Muscle of leg (tissue), 11 donors: ENCODE results near the gene RAB33B. TPM values are rescaled to one million over a fixed set of nuclear protein-coding genes. Genes with fewer than 3 reads are reported as not detected.

Source experiments
- DNase-seq: peaks from one replicate; pipeline ENCODE4 v3.0.0; 2013
- H3K27ac ChIP-seq: one replicate; pipeline ENCODE4 v1.5.1; 2013; ENCODE audit warnings: mild to moderate bottlenecking, low read length, control low read depth
- H3K27me3 ChIP-seq: one replicate; pipeline ENCODE4 v1.6.1; 2013; ENCODE audit warnings: low read length; ENCODE audit not compliant: control insufficient read depth, insufficient read depth
- H3K36me3 ChIP-seq: one replicate; pipeline ENCODE4 v1.6.1; 2013; ENCODE audit warnings: low read length; ENCODE audit not compliant: control insufficient read depth, insufficient read depth
- H3K4me1 ChIP-seq: one replicate; pipeline ENCODE4 v1.6.1; 2013; ENCODE audit warnings: low read length; ENCODE audit not compliant: control insufficient read depth, insufficient read depth
- H3K4me3 ChIP-seq: one replicate; pipeline ENCODE4 v1.5.1; 2013; ENCODE audit warnings: low read length, control low read depth
- H3K9me3 ChIP-seq: replicated peaks from 2 replicates; pipeline ENCODE4 v1.6.1; 2013; ENCODE audit warnings: low read depth, low read length; ENCODE audit not compliant: control insufficient read depth
- WGBS: methylation state at CpG from one replicate; pipeline ENCODE4 v1.1.5; 2013; ENCODE audit warnings: missing lambda C conversion rate; ENCODE audit not compliant: insufficient coverage; 5-methylcytosine and 5-hydroxymethylcytosine counted together
- polyA plus RNA-seq, 8 donors: library from polyadenylated mRNA; unstranded; fragments of 120-200 nt; gene quantifications; one replicate each; pipeline versions ENCODE4 v1.2.1 to v1.2.3, GENCODE V29; 2013; ENCODE audit warnings: inconsistent platforms in 1 of 8, low replicate concordance in 1 of 8; ENCODE audit not compliant: insufficient read length in 8 of 8, insufficient read depth in 1 of 8
- total RNA-seq: library from RNA; stranded (reverse); fragments of 120-200 nt; gene quantifications from one replicate; pipeline ENCODE4 v1.2.4, GENCODE V29; 2013

Gene RAB33B
- total and polyA plus RNA-seq, 9 donors: 6.9 to 12.0 (median 9.4) TPM

GRCh38 chr4:139522457-139522856 lies 68.5 kb downstream of the RAB33B start:
- Histone ChIP-seq H3K27me3 (no peaks in the 10 kb centered on the region), H3K36me3 (peaks cover 61% of the 10 kb centered on the region), H3K27ac (peak overlapping the region; percentile 4), H3K9me3 (no peaks in the 10 kb centered on the region), H3K4me3 (no peak overlapping the region), H3K4me1 (peaks cover 14% of the 10 kb centered on the region)
- DNase-seq: peak; percentile 78
- WGBS: 57% methylated on average over 1 of the region's 4 CpGs

GRCh38 chr4:139523076-139523475 lies 69.2 kb downstream of the RAB33B start:
- H3K9me3 ChIP-seq: no peaks in the 10 kb centered on the region
- peaks cover 56% of the 10 kb centered on the region for H3K36me3 ChIP-seq
- H3K27me3 ChIP-seq: no peaks in the 10 kb centered on the region
- H3K27ac ChIP-seq: no peak overlapping the region
- WGBS: no CpG with 5 or more reads among the region's 1 CpG
- H3K4me3 ChIP-seq: no peak overlapping the region
- DNase-seq: no peak
- H3K4me1 ChIP-seq: peaks cover 14% of the 10 kb centered on the region

DNA sequence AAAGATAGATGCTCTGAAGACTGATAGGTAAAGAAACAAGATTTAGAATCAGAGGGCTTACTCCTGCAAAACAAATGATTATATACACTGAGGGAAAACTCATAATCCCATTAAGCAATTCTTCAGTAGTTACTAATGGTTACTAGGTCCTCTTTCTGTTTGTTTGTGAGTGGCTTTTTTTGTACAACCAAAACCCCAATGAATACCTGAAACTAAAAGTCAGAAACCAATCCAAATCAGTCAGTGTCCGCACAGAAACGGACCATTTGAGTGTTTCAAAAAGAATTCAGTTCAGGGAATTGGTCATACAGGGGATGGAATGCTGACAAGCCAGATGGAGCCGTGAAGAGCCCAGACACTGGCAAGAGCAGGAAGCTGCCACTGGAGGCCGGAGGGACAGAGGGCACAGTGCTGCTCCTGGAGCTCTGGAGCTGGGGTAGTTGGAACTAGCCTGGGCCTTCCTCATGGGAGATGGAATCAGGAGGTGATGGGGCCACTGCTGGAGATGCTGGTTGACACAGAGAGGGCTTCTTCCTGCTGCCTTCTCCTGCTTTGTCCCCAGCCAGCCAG lies 70.2 kb downstream of the RAB33B start:
- Histone ChIP-seq H3K9me3 (no peaks in the 10 kb centered on the region), H3K27ac (no peak overlapping the region), H3K4me3 (no peak overlapping the region), H3K27me3 (no peaks in the 10 kb centered on the region), H3K4me1 (peaks cover 20% of the 10 kb centered on the region), H3K36me3 (peaks cover 53% of the 10 kb centered on the region)
- 41% methylated on average over 3 of the region's 4 CpGs for WGBS
- no peak for DNase-seq

GRCh38 chr4:139525414-139525813 lies 71.5 kb downstream of the RAB33B start:
- WGBS: no CpG with 5 or more reads among the region's 2 CpGs
- Histone ChIP-seq H3K27me3 (no peaks in the 10 kb centered on the region), H3K4me1 (peaks cover 20% of the 10 kb centered on the region), H3K9me3 (no peaks in the 10 kb centered on the region), H3K36me3 (peaks cover 50% of the 10 kb centered on the region), H3K27ac (no peak overlapping the region), H3K4me3 (no peak overlapping the region)
- DNase-seq: no peak

Other genes with a start within 250 kb of the RAB33B start
- gene MGARP, start 173.9 kb upstream of the RAB33B start, total RNA-seq: 0.31 TPM
- gene MGARP, start 173.9 kb upstream of the RAB33B start, polyA plus RNA-seq: under 1 TPM; 0.14 to 0.63 (median 0.46) TPM
- gene NAA15, start 152.6 kb upstream of the RAB33B start, total RNA-seq: 29.0 TPM
- gene NAA15, start 152.6 kb upstream of the RAB33B start, polyA plus RNA-seq: 10 to 100 TPM; 16.0 to 31.0 (median 26.0) TPM
- gene NDUFC1, start 151.6 kb upstream of the RAB33B start, total RNA-seq: 55.1 TPM
- 10 to 100 TPM; 48.2 to 68.6 (median 53.2) TPM for gene NDUFC1, start 151.6 kb upstream of the RAB33B start, polyA plus RNA-seq
- 55.1 TPM for gene SETD7, start 102.1 kb downstream of the RAB33B start, total RNA-seq
- 10 to 100 TPM; 48.8 to 93.6 (median 79.9) TPM for gene SETD7, start 102.1 kb downstream of the RAB33B start, polyA plus RNA-seq
- 58.4 TPM for gene MGST2, start 211.7 kb downstream of the RAB33B start, total RNA-seq
- gene MGST2, start 211.7 kb downstream of the RAB33B start, polyA plus RNA-seq: 10 to 100 TPM; 42.5 to 58.4 (median 45.4) TPM